NCI-H2196 treated with DMSO at 0.1 percent for 48 hours (cell line): ENCODE data around the gene NEURL2.

Experiments used
- DNase-seq: peaks from one replicate; lab custom pipeline; 2025; ENCODE audit not compliant: unreplicated experiment; lab: John Stamatoyannopoulos, UW

Gene NEURL2

DNA sequence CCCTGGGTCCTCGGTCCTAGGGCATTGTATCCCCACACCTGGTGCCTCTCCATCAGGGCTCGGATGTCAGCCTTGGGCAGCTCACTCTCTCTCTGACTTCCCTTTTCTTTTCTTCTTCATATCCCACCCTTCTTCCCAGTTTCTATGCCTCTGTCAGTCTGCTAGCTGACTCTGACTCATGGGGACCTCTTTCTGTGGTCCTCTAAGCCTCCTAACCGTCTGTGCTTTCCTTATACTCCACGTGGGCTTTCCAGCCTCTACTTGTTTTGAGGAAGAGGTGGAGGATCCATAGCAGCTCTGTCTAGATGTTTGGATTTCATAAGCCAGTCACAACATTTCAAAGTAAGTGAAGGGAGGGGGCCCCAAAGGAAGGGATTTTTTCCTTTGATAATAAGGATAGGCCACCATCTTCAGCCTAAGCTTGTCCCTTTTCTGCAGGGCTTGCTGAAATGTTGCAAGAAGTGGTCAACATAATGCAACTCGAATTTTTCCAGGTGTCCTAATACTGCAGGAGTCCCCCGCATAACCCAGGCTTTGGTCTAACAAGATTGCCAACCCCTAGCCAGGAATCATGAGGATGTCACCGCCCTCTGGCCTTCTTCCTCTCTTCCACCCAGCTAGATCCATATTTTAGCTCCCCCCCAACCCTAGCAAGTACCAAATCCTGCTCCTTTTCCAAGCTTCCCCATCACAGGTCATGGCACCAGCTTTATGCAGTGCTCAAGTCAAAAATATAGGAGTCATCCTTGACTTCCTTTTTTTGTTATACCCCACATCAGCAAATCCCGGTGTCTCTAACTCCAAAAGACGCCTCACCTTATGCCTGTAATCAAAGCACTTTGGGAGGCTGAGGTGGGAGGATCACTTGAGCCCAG lies 29.7 kb upstream of the NEURL2 start:
- no peak for DNase-seq

DNA sequence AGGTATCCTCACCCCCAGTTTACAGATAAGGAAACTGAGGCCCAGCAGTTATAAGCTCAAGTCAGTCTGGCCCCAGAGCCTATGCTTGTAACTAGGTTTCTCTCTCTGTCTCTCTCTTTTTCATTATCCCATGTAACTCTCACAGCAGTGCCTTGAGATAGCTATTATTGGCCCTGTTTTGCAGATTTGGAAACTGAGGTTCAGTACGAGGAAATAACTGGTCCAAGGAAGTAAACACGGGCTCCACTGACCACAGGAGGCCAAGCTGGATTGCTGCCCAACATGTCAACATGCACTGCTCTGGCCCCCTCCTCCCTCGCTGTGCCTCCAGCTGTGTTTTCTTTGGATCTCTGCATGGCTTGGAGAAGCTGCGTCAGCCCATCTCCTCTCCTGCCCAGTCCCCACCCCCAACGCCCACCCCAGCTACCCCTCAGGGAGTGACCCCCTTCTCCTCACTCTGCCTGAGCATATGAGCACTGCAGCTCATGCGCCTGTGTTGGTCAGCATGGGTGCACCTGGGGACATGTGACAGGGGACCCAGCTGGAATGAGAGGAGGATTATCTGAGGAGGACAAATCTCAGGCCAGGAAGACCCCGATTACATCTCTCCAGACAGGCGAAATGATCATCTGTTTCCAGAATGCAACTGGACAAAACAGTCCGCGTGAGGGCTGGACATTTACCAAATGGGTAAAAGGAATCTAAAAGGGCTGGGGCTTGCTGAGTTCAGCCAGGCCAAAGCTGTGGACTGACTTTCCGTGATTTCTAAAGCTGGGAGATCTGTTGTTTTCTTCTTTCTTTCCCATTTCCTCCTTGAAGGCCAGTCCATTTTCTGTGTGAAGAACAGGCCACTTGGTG lies 28.8 kb upstream of the NEURL2 start:
- DNase-seq: no peak

DNA sequence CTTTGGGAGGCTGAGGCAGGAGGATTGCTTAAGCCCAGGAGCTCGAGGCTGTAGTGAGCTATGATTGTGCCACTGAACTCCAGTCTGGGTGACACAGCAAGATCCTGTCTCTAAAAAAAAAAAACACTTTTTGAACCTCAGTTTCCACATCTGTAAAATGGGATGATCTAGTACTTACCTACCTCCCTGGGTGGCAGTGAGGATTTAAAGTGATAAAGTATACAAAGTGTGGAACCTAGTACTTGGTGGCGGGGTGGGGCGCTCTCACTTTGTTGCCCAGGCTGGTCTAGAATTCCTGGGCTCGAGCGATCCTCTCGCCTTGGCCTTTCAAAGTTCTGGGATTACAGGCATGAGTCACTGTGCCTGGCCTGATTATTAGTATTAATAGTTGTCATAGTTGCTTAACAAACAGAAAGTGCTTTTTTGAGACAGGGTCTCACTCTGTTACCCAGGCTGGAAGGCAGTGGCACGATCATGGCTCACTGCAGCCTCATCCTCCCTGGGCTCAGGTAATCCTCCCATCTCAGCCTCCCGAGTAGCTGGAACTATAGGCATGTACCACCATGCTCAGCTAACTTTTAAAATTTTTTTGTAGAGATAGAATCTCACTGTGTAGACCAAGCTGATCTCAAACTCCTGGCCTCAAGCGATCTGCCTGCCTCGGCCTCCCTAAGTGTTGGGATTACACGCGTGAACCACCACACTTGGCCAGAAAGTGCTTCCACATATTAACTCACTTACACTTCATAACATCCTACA lies 27.9 kb upstream of the NEURL2 start:
- DNase-seq: no peak

DNA sequence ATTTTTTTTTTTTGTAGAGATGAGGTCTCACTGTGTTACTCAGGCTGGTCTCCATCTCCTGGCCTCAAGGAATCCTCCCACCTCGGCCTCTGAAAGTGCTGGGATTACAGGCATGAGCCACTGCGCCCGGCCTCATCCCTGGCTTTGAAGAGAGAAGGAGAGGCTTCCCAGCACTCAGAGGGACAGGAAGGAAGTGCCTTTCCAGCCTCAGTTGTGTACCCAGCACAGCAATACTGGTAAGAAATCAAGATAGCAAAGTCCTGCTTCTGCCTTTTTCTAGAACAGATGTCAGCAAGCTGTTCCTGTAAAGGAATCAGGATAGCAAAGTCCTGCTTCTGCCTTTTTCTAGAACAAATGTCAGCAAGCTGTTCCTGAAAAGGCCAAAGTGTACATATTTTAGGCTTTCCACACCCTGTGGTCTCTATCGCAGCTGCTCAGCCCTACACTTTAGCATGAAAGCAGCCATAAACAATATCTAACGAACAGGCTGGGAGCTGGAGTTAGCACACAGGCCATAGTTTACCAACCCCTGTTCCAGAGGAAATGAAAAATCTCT lies 27.3 kb upstream of the NEURL2 start:
- no peak for DNase-seq

DNA sequence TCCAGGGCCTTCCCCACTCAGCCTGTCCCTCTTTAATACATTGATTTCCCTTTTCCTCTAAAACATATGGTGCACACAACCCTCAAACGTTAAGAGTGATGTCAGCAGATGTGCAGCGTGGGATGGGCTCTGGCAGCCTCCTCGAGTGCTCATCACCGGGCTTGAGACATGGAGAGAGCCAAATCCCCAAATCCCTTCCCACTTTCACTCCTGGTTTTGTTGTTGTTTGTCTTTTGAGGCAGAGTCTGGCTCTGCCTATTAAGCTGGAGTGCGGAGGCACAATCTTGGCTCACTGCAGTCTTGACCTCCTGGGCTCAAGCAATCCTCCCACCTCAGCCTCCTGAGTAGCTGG lies 26.8 kb upstream of the NEURL2 start:
- no peak for DNase-seq

DNA sequence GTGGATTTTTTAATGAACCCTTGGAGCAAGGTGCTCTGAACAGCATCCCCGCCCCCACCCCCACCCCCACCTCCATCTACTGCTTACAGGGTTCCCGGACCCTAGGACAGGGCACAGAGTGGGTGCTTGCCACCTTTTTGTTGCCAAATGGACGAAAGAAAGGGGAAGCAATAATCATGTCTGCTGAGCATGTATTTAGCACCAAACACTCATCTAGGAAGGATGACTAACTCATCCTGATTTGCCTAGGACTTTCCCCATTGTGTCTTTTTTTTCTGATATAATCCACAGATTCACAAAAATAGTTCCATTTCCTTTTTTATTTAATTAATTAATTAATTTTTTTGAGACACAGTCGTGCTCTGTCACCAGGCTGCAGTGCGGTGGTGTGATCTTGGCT lies 22.1 kb upstream of the NEURL2 start:
- DNase-seq: no peak

DNA sequence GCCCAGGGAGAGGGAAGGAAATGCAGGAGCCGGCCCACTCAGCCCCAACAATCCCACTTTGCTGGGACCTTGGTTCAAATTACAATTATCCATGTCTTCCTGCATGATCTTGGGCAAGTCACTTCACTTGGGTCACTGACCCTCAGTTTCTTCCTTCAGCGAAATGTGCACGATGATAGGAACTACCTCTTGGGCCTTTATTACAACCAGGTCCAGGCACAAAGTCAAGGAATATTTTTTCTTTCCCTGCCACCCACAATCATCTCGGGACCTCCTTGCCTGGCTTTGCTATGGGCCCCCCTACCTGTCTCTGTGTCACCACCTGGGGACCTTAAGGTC lies 21.3 kb upstream of the NEURL2 start:
- no peak for DNase-seq

DNA sequence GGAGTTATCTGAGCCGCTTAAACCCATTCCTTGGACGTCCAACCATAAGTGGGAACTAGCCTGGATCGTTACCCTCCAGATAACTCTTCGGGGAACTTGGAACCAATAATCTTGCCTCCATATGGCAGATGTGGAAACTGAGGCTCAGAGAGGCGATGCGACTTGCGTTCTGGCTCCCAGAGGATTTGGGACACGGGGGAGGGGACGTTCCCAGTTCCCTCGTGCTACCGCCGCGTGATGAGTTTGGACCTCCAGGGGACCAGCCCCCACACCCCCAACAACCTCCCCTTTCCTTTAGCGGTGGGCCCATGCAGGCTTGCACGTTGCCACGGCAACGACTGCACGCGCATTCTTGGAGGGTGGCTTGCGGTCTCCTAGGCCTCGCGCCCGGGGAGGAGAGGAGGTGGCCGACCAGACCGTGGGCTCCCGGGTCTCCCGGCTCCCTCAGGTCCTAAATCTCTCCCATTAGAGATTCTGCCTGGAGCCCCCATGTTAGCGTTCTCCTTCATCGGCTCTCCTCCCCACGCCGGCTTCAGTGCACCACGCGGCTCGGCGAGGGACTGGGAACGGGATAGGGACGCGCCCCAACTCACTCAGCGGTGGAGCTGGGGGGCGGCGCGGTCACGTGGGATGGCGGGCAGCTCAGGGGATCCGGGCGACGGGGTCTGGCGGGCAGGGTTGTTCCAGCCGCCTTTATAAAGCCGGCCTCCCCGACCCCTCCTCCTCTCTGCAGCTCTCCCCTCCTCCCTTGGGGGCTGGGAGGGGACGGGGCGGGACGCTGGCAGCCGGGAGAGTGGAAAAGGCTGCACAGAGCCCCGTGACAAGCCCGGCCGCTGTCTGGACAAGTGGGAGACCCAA lies 20.7 kb upstream of the NEURL2 start, which contains the start of gene PLTP:
TSS of gene PLTP (minus strand) at position 670 of the 858 bp plus-strand sequence. CDS start 703 bp downstream, outside the sequence.
- no peak for DNase-seq

DNA sequence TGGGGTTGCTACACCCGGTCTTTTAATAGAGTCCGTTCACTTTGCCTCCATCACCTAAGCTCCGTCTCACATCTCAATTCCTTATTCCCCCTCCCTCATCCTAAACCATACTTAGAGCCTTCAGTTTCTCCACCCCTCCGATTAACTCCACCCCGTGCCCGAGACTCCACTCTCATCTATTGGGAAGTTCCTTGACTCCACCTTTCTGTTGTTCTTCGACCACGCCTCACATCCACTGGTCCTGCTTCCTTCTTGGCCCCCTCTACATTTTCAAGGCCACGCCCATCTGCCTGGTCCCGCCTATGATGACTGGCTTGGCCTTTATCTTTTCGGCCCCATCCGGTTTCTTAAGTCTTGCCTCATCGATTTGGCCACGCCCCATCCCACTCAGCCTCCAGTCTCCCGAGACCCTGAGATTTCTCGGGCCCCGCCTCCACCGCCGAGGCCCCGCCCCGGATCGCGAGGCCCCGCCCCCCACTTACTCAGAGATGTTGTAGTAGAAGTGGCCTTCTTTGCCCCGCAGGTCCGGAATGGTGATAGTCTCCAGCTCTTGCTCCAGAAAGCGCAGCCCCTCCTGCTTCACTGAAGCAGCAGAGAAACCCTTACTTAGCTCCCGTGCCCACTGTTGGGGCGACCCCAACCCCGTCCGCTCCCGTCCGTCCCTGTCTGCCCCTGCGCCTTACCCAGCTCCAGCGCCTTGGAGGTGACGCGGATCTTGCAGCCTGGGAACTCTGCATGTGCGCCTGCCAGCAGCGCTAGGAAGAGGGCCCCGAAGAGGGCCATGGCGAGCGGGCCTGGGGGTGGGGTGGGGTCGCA lies 19.9 kb upstream of the NEURL2 start:
- DNase-seq: no peak

DNA sequence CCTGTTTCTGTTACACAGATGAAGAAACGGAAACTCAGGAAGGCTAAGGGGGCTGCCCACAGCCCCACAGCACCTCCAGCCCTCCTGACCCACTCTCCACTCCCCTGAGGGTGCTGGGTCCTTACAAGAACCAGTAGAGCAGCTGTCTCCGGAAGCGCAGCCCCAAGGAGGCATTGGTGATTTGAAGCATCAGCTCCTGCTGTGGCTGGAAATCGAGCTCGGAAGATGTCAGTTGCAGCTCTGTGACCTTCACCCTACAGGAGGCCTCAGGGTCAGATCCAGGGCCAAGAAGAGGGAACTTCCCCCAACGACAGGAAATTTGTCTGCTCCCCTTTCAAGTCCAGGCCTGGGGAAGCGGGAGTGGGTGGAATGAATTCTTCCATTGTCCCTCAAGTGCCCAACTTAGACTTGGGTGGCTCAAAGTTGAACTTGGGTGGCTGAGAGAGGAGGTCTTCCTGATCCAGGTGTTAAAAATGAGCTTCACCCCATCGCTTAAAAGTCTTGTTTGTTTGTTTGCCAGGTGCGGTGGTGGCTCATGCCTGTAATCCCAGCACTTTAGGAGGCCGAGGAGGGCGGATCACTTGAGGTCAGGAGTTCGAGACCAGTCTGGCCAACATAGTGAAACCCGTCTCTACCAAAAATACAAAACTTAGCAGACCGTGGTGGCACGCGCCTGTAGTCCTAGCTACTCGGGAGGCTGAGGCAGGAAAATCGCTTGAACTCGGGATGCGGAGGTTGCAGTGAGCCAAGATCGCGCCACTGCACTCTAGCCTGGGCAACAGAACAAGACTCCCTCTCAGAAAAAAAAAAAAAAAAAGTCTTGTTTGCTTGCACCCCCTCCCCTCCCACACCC lies 19.0 kb upstream of the NEURL2 start:
- no peak for DNase-seq

DNA sequence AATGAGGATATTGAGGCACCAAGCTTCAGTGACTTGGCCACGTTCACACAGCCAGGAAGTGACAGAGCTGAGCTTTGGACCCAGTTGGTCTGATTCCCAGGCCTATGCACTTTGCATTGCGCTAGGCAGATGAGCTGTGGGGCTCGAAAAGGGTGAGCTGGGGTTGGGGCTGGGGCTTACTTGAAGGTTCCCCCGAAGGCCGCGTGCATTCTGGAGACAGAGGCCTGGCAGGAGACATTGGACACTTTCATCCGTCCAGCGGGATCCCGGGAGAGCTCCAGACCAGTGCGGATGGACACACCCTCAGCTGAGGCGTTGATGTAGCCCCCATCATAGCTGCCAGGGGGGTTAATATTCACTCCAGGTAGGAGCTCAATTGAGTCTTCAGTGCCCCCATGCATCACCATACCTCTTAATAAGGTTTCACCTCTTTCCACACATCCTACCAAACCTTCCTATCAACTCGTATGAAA lies 18.4 kb upstream of the NEURL2 start:
- DNase-seq: no peak

DNA sequence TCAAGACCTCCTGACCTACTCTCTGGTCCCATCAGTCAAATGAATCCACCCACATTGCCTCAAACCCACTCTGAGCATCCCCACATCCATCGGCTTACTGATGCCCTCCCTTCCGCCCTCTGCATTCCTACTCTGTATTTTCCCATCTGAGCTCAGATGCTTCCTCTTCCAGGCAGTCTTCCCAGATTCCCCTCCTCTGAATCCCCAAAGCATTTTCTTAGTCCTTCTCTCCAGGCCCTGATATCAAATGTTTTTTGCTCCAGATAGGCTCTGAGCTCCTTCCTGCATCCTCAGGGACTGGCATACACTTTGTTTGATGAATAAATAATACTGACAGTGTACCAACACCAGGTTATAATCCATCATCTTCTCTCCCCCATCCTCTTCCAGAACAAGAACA lies 17.1 kb upstream of the NEURL2 start:
- no peak for DNase-seq

DNA sequence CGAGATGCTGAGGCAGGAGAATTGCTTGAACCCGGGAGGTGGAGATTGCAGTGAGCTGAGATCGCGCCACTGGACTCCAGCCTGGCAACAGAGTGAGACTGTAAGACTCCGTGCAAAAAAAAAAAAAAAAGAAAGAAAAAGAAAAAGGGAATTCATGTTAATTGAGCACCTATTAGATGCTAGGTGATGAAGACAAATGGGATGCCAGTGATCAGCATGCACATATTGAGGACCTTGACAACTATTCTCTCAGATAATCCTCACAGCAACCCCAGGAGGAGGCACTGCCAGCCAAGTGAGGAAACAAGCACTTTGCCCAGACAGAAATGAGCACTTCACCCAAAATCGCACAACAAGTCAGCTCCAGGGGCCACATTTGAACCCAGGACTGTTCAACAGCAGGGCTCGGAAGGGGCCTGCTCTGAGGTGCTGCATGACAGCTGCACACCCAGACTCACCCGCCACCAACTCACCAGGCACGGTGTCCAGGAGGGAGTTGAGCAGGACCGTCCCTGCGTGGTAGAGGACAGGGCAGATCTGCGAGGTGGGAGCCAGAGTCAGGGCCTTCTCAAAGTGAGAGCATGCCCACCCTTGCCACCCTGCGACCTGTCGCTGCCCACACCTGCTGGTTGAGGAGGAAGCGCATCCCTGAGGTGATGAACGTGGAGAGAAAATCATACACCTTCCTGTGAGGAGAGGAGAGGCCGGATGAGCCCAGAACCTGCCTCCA lies 16.4 kb upstream of the NEURL2 start:
- DNase-seq: no peak

DNA sequence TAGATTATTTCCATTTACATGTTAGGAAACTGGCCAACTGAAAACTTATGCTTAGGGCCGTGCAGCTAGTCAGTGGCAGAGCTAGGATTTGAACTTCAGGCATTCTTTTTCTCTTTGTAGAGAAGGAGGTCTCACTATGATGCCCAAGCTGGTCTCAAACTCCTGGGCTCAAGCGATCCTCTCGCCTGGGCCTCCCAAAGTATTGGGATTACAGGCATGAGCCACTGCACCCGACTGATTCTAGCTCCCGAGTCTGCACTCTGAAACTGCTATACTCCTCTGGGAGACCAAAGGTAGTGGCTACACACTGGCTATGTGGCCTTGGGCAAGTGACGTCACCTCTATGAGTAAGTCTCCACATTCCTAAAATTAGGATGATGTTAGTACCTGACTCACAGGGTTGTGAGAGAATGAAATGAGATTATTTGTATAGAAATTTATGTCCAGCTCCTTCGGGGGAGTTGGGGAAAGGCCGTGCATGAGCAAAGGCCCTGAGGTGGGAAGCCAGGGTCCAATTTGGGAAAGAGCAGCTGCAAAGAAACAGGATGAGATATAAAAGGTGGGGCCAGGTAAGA lies 14.6 kb upstream of the NEURL2 start:
- no peak for DNase-seq

DNA sequence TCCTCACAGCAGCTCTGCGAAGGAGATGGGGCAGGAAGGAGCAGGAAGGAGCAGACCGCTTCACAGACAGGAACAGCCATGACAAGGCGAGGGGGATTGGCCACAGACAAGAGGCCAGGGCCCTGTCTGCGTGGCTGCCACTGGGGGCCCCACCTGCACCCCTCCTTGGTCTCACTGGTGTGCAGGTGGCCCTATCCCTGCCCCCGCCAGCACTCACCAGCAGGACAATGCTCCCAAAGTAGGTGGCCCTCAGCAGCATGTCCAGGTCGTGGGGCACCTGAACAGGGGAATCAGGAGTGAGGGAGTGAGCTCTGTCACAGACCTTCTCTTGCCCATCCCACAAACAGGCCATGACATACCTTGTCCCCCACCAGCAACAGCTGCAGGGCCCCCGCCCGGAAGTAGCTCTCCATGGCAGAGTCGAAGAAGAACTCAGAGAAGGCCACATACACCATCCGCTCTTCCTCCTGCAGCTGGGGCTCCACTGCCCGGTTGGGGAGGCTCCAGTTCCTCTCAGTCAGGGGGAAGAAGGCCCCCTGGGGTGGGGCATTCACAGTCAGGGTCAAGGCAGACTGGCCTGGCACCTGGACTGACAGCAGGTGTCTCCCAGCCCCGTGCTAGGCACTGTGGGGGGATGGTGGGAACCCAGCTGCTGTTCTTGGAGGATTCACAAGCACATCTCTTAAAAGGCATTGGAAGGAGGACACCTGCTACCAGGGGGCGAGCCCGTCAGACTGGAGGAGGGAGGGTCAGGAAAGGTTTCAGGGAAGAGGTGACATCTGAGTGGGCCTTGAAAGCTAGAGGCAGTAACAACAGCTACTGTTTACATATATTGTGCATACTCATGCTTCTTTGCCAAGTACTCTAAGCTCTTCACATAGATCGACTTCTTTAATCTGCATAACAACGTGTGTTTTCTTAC lies 13.8 kb upstream of the NEURL2 start:
- no peak for DNase-seq

DNA sequence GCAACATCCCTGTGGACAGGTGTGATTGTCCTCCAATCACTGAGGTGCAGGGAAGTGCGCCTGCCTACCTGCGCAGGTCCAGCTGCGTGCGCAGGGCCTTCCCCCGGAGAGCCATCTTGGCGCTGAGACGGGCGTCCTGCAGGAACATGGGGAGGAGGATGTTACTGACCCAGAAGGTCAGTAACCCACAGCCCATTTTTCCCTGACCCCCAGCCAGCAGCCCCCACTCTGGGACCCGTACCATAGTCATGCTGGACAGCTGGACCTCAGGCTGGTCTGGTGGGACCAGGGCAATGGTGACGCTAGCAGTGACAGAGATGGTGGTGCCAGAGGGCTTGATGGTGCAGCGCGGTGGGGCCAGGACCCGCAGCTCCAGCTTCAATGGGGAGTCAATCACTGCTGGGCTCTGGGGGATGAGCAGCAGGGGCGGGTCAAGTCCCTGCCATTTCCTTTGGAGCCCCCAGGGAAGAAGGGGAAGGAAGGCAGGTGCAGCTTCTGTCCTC lies 11.2 kb upstream of the NEURL2 start:
- DNase-seq: no peak
